Stimulated activated CD8-positive, alpha-beta memory T cell treated with anti-CD3 and anti-CD28 coated beads, Interleukin-7, amount 100 ng/mL, for 48 hours (primary cell): ENCODE data around the gene P3R3URF.

Experiments
- DNase-seq, 2 donors: peaks; one replicate each; pipeline ENCODE4 v3.0.0-alpha.2; 2020; ENCODE audit warnings: low read depth in 1 of 2; ENCODE audit errors: extremely low read depth in 1 of 2

The P3R3URF gene

GRCh38 chr1:46134660-46135331, 41.5 kb downstream of the P3R3URF start:
- DNase-seq: no peak

- DNase-seq: no peak
Measured at GRCh38 chr1:46133781-46134350, 42.4 kb downstream of the P3R3URF start.

GRCh38 chr1:46133181-46133658, 43.1 kb downstream of the P3R3URF start:
- no peak for DNase-seq

GRCh38 chr1:46132529-46133180, 43.6 kb downstream of the P3R3URF start, which contains the start of gene PIK3R3:
TSS of gene PIK3R3 (minus strand) at chr1:46132629. CDS start at chr1:46131952, 677 bp downstream.
- DNase-seq: peak; percentile 79 to 87

GRCh38 chr1:46131712-46132528, 44.4 kb downstream of the P3R3URF start:
- DNase-seq: peak in 1 of 2 donors; percentile 8

- no peak for DNase-seq
Measured at GRCh38 chr1:46131093-46131492, 45.2 kb downstream of the P3R3URF start.

GRCh38 chr1:46130606-46131005, 45.7 kb downstream of the P3R3URF start:
- no peak for DNase-seq

GRCh38 chr1:46130121-46130520, 46.2 kb downstream of the P3R3URF start:
- no peak for DNase-seq

- no peak for DNase-seq
Measured at GRCh38 chr1:46128344-46128743, 47.9 kb downstream of the P3R3URF start.
